HG02759 (cell line): Measurements from ENCODE around the gene SLA2.
"Not testable (repeated sequence)": the region's sequence is repeated elsewhere in the genome, so short reads cannot be mapped to it uniquely, and the experiment has no call there.

Experiments
- ATAC-seq: cut with Tn5 transposase; IDR thresholded peaks from one replicate; pipeline ENCODE4 v1.9.1; 2021; ENCODE audit warnings: mild to moderate bottlenecking, moderate library complexity; ENCODE audit not compliant: unreplicated experiment

SLA2 gene

DNA sequence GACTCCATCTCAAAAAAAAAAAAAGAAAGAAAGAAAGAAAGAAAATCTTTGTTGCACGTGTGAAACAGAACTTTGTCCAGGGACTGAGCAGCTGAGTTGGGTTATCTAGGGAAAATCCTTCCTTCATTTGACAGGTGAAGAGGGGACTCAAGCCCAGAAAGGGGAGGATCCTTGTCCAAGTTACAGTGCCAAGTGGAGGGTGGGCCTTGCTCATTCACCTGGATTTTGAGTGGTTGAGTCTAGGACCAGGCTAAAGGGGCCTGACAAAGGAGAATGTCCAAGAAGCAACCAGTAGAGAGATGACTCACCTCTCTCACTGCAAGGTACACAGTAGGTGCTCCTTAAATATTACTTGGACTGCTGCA is 69.9 kb downstream of the SLA2 start:
- ATAC-seq: no peak

DNA sequence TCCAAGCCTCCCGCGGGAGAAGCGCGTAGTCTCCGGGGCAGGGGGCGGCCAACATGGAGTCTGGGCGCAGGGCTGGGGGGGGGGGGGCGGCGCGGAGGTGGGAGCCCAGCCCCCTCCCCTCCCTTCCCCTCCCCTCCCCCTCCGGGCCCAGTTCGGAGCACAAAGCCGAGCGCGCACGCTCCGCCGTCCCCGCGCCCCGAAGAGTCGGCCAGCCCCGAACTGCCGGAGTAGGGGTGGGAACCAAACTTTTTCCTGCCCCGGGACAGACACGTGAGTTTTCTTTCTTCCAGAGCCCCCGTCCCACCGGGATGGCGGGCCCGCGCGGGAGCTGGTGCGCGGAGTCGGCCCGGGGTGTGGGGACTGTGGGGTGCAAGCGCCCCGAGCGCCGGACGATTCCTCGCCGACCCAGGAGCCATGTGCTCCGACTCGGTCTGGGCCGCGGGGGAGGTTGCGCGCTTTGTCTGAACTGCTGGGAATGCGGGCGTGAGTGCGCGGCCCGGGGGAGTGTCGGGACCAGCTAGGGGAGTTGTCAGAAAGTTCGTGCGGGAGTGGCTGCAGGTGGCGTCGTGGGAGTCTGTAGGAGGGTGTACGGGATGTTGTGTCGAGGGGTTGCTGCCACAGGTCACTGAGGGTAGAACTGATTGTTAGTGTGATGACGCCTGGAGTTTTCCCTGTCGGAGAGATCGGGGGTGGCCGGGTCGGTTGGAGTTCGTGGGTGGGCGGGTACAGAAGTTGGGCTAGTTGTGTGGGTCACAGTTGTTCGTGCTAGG is 71.4 kb downstream of the SLA2 start:
- ATAC-seq: no peak

DNA sequence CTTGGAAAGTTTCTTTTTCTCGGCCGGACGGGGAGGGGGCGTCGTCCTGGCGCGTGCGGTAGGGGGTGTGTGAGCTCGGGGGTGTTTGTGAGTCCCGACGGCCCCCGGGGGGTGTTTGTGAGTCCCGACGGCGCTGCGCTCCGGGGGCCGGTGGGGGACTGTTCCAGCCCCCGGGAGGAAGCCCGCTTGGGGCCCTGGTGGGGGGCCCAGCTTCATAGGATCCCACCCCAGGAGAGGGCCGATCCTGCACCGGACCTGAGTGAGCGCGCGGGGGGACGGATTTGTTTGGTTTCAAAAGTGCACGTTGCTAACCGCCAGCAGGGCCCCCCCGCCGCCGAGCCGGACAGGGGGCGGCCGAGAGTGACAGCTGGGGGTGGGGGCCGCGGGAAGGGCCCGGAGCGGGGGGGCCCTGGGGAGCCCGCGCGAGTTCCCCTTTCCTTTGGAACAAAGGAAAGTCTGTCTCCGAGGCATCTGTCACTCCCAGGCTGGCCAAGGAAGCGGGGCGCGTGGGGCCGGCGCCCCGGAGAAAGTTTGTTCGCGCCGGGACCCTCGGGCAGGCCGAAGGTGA is 72.1 kb downstream of the SLA2 start:
- no peak for ATAC-seq

DNA sequence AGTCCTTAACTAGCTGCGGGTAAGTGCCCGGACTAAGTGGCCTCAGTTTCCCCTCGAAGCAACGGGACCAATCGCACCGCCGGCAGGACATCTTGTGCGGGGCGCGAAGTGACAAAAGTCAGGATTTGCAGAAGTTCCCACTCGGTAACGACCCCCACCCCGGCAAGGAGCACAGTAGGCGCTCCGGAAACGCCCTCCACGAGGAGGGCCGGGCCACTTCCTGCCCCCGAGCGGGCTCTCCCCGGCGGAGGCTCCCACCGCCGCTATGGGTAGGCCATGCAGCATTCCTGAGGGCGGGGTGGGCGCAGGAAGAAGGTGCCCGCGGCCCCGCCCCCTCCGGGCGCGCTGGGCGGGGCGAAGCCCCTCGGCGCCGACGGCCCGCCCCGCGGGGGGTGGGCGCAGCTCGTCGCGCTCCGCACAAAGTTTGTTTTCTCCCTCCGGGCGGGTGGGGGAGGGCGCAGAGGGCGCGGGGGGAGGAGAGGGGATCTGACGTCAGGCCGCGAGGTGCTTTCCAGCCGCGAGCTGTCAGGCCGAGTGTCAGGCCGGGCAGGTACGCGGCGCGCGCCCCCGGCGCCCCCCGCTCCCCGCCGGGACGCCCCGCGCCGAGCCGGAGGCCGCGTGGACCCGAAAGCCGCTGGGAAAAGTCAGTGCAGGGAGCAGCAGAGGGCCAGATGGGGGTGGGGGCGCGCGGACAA is 72.7 kb downstream of the SLA2 start, which contains the start of gene TGIF2:
TGIF2 (plus strand) TSS at position 495 of the 695 bp plus-strand sequence. CDS start 5,178 bp downstream, outside the sequence.
- peak; percentile 77 for ATAC-seq

DNA sequence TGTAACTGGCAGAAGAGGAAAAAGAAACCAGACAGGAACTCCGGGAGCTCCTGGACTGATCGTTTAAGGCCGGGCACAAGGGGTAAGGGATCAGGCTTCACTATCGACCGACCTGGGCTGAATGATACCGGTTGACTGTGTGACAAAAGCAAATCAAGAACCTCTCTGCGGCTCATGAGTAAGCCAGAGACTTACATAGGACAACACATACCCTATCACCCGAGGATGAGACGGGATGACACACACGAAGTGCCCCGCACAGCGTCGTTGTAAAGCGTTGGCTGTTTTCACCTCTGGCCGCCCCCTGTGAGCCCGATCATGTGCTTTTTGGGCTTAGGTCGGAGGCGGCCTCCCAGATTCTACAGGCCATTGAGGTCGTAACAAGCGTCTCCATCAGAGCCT is 73.3 kb downstream of the SLA2 start:
- peak; percentile 3 for ATAC-seq

DNA sequence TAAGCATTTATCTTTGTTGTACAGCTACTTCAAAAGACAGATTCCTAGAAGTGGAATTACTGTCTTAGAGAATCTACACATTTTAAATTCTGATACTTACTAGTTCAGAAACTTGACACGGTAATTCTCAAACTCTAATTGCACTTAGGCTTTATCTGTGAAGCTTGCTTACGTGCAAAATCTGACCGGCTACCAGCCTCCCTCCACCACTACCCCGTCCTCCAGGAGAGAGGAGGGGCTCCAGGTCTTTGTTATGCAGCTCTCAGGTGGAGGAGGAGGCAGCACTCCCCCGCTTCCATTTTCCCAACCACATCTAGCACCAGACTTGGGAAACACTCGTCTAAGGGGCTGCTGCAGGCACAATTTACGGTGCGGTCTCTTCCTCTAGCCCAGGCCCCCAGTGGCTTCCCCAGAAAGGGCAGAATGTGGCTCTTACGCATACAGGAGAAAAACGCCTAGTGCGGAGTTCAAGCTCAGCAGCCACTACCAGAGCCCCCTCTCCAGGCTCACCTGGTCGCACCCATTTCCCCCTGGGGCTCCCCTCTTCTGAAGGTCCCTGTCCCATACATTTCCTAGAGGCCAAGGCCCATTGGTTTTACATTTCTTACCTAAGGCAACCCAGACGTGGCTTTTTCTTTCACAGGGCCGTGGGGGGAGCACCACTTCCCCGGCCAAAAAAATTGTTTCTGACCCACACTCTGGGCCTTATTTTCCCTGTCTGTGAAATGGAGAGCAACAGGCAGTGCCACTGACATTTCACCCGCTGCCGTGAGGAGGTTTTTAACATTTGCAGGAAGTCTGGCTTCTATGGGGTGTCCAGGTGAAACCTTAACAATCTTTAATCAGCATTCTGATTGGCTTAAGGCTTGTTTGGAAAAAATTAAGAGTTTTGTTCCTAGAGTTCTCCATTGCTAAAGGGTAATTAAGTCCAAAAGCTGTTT is 74.2 kb downstream of the SLA2 start:
- no peak for ATAC-seq

DNA sequence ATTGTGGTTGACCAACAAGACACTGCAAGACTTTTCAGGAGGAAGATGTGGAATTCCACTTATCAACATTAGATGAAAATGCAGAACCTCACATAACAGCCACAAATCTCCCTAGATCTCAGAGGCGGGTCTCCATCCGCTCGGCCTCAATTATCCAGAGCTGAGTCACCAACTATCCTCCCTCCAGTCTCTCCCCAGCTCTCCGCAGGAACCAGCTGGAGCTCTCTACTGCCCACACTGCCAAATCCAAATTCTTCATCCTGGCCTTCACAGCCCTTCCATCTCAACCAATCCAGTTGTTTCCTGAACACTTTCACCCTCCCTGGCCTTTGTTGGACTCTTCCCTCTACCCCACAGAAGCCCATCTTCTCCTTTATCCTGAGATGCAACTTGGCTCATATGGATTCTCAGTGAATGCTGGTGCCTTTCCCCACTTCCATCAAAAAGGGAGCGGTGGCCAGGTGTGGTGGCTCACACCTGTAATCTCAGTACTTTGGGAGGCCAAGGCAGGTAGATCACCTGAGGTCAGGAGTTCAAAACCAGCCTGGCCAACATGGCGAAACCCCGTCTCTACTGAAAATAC is 76.1 kb downstream of the SLA2 start:
- ATAC-seq: no peak

DNA sequence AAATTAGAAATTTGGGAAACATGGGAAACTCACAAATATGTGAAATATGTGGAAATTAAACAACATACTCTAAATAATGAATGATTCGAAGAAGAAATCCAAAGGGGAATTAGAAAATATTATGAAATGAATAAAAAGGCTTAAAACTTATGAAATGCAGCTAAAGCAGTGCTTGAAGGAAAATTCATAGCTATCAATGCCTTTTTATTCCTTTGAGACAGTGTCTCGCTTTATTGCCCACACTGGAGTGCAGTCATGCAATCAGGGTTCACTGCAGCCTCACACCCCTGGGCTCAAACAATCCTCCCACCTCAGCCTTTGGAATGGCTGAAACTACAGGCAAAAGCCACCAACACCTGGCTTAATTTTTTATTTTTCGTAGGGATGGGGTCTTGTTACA is 80.5 kb downstream of the SLA2 start:
- ATAC-seq: no peak

DNA sequence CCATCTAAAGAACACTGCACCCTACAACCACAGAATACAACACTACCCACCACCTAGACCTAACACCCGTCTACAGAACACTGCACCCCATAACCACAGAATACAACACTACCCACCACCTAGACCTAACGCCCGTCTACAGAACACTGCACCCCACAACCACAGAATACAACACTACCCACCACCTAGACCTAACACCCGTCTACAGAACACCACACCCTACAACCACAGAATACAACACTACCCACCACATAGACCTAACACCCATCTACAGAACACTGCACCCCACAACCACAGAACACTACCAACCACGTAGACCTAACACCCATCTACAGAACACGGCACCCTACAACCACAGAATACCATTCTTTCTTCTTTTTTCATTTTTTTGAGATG is 81.3 kb downstream of the SLA2 start:
- ATAC-seq: not testable (repeated sequence)

DNA sequence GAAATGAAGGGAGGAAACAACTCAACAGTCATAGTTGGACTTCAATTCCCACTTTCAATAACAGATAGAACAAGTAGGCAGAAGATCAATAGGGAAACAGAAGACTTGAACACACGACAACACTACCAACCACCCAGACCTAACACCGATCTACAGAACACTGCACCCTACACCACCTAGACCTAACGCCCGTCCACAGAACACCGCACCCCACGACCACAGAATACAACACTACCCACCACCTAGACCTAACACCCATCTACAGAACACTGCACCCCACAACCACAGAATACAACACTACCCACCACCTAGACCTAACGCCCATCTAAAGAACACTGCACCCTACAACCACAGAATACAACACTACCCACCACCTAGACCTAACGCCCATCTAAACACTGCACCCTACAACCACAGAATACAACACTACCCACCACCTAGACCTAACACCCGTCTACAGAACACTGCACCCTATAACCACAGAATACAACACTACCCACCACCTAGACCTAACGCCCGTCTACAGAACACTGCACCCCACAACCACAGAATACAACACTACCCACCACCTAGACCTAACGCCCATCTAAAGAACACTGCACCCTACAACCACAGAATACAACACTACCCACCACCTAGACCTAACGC is 81.8 kb downstream of the SLA2 start:
- not testable (repeated sequence) for ATAC-seq

DNA sequence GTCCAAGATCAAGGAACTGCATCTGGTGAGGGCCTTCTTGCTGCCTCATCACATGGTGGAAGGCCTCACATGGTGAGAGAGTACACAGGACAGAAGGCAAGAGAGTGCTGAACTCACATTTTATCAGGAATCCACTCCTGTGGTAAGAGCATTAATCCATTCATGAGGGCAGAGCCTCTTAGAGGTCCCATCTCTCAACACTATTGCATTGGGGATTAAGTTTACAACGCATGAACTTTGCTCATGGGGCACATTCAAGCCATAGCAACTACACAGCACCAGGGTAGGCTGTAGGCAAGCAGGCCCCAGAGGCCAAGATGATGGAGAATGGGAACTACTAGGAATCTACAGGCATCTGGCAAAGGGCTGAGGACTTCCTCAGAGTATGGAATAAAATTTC is 82.6 kb downstream of the SLA2 start:
- no peak for ATAC-seq

DNA sequence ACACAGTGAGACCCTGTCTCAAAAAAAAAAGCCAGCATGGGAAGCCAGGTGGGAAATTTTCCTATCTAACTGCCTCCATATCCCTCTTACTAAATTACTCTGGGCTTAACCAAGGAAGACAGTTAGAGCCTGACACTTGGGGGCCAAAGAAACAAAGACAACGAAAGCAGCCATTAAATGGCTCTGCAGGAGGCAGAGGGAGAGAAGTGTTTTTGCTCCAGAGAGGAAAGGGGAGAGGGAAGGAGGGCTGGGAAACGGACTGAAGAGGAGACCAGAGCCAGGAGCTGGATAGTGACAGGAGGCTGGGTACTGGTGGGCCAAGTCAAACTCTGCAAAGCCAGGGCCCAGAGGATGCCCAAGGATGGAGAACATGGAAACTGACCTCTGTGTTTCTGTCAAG is 83.3 kb downstream of the SLA2 start:
- ATAC-seq: no peak
